ENCODE results near the gene ATF7IP2. TPM values are rescaled to one million over a fixed set of nuclear protein-coding genes. Genes with fewer than 3 reads are reported as not detected.

The ATF7IP2 gene
- total and polyA plus RNA-seq, 9 of the 15 experiments (the other 6 are each of a cell fraction or from before 2014, with no cell fraction given): 131 to 515 (median 196) TPM

- TF ChIP-seq DPF2 (IDR thresholded peaks at IDR 0.05): peak; percentile 78
- peak; percentile 91 for TF ChIP-seq TEAD4 (IDR thresholded peaks at IDR 0.05; ENCODE audit: low read length)
- no peak for TF ChIP-seq TEAD4 (CRISPR knock-in tag; IDR thresholded peaks at IDR 0.05; ENCODE audit: borderline replicate concordance)
- no peak for TF ChIP-seq ZHX1 (conservative IDR thresholded peaks at IDR 0.05; ENCODE audit: low read length)
- no peak for TF ChIP-seq ZNF239 (CRISPR knock-in tag; IDR thresholded peaks at IDR 0.05)
- peak; percentile 56; the same call in 1 of the 2 replicates for TF ChIP-seq ELF4 (CRISPR knock-in tag; IDR thresholded peaks at IDR 0.05)
- no peak for TF ChIP-seq ZNF217 (CRISPR knock-in tag; IDR thresholded peaks at IDR 0.05)
- TF ChIP-seq SOX6 (IDR thresholded peaks at IDR 0.05): peak; percentile 89
- no peak for TF ChIP-seq PHB2 (IDR thresholded peaks at IDR 0.05; ENCODE audit: low read depth)
- TF ChIP-seq TFAP4 (CRISPR knock-in tag; IDR thresholded peaks at IDR 0.05; ENCODE audit: borderline replicate concordance): 0 out of 2 replicates have a peak, but pooled peaks have one; percentile 11
- peak in 1 of 2 experiments; percentile 12 for TF ChIP-seq E2F6 (IDR thresholded peaks at IDR 0.05; ENCODE audit: borderline replicate concordance in 1 of 2, extremely low read depth in 1 of 2, insufficient read depth in 1 of 2, insufficient read length in 1 of 2, low read depth in 1 of 2, low read length in 1 of 2, poor library complexity in 1 of 2, severe bottlenecking in 1 of 2)
- no peak for TF ChIP-seq CREB3L1 (IDR thresholded peaks at IDR 0.05; ENCODE audit: borderline replicate concordance, low read depth)
- TF ChIP-seq CBX1 (IDR thresholded peaks at IDR 0.05; ENCODE audit: low read depth): peak; percentile 73
- TF ChIP-seq CXXC5 (CRISPR knock-in tag; IDR thresholded peaks at IDR 0.05): peak; percentile 83
- peak; percentile 86 for TF ChIP-seq KLF16 (IDR thresholded peaks at IDR 0.05)
- no peak for TF ChIP-seq BCL6 (CRISPR knock-in tag; IDR thresholded peaks at IDR 0.05)
- 0 out of 2 replicates have a peak, but pooled peaks have one; percentile 13 for TF ChIP-seq OTX1 (CRISPR knock-in tag; IDR thresholded peaks at IDR 0.05)
- TF ChIP-seq EP300 (IDR thresholded peaks at IDR 0.05; ENCODE audit: low read length): peak; percentile 84
- peak; percentile 51; the same call in 1 of the 2 replicates for TF ChIP-seq MYNN (IDR thresholded peaks at IDR 0.05)
- TF ChIP-seq MYNN (CRISPR knock-in tag; IDR thresholded peaks at IDR 0.05): no peak
- no peak for TF ChIP-seq SMAD2 (IDR thresholded peaks at IDR 0.05; ENCODE audit: low read depth, low read length)
- peak in 1 of 2 experiments; percentile 22; a peak in 1 of 4 replicates for TF ChIP-seq RAD21 (CRISPR knock-in tag; conservative IDR thresholded peaks at IDR 0.05 in 1 of 2, IDR thresholded peaks at IDR 0.05 in 1 of 2)
- peak; percentile 64 for TF ChIP-seq USF1 (CRISPR knock-in tag; IDR thresholded peaks at IDR 0.05)
- peak; percentile 66; the same call in 1 of the 2 replicates for TF ChIP-seq L3MBTL2 (IDR thresholded peaks at IDR 0.05)
Measured at GRCh38 chr16:10405386-10405939, 19.6 kb downstream of the ATF7IP2 start (continued).
